Stimulated activated CD4-positive, alpha-beta T cell treated with anti-CD3 and anti-CD28 coated beads, TNF-alpha, amount 100 ng/mL, for 48 hours (primary cell): ENCODE results near the gene OBSL1.
A peak's percentile ranks its signal among the peaks of the same experiment; 100 is the strongest.

Experiments
- DNase-seq, 3 donors: peaks; one replicate each; pipeline ENCODE4 v3.0.0-alpha.2; 2020; ENCODE audit warnings: low read depth in 3 of 3

Gene OBSL1

DNA sequence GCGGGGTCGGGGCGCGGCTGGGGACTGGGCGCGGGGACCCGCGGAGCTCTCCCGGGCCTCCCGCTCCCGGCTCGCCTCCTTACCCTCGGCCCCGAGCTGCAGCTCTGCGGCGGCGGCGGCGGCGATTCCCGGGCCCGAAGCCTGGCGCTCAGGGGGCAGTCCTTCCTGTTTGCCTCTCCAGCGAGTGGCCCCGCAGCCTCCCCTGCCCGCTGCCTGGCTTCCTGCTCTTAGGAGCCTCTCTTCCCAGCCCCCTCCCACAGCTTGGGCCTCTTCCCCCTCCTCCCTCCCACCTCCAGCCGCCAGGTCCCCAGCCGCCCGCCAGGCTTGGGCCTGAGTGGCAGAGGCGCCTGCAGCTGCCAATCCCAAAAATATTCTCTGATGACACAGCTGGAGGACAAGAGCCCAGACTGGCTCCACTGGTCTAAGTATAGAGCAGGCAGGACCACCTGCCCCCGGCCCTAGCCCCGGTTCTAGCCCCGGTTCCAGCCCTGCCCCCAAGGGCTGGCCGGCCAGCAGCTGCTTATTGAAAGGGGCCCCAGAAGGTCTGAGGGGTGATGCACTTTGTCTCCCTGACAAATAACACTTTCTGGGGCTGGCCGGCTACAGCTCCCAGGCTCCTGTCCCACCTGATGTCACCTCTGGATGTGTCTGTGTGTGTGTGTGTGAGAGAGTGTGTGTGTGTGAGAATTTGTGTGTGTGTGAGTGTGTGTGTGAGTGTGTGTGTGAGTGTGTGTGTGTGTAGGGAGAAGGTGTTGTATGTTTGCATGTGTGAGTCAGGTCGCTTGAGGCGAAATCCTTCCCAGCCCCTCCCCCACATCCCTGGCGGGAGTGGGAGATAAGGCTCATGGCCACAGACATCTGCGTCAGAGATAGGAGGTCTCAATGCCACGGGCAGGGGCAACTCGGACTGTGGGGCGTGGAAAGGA is at the start of gene OBSL1:
OBSL1 (minus strand) TSS at position 229 of the 926 bp plus-strand sequence. CDS start 307 bp downstream, outside the sequence.
- DNase-seq: no peak

DNA sequence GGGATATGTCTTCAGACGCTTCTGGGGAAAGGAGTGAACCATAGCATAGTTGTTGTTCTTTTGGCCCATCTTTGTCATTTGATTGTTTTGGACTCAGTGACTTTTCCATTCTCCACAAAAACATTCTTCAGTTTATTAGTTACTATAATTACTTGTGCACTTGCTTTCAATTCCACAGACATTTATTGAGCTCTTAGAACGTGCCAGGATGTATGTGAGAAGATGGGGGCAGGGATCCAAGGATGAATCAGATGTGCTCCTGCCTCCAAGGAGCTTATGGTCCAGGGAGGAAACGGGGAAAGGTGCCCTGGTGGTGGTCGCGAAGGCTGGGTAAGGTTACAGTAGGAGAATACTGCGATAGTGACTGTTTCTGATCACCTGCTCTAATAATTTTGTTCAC is 49.2 kb upstream of the OBSL1 start:
- no peak for DNase-seq

DNA sequence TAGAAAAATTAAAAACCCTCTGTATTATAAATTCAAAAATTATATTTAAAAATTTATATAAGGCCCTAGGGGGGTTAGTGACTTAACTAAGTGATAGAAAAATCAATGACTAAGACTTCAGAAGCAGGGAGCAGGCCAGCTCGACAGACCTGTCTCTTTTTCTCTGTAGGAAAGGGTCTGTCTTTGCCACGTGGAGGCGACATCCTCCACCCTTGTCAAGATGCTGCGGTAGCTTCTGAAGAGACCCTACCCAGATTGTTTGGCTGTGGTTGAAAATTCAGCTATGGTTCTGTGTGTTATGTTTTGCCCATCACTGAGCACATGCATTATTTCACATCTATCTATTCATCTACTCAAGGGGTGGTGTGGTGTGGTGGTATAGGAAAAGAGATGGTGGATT is 47.9 kb upstream of the OBSL1 start:
- no peak for DNase-seq

DNA sequence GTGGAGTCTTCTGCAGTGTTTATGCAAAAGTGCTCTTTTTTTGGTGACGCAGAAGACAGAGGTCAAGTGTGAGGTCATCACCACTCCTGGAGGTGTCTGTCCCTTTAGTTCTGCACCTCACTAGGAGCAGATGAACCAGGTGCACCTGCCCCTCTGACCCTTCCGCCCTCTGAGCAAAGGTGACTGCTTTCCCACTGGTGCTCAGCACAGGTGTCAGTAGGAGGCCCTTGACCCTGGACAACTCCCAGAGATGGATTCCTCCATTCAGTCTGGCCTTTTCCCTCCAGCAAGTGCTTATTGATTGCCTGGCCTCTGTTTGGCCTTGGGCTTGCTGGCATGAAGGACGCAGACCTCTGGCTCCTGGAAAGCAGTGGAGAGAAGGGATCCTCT is 47.4 kb upstream of the OBSL1 start:
- DNase-seq: no peak

GRCh38 chr2:219616550-219616949 is 45.2 kb upstream of the OBSL1 start:
- DNase-seq: no peak

DNA sequence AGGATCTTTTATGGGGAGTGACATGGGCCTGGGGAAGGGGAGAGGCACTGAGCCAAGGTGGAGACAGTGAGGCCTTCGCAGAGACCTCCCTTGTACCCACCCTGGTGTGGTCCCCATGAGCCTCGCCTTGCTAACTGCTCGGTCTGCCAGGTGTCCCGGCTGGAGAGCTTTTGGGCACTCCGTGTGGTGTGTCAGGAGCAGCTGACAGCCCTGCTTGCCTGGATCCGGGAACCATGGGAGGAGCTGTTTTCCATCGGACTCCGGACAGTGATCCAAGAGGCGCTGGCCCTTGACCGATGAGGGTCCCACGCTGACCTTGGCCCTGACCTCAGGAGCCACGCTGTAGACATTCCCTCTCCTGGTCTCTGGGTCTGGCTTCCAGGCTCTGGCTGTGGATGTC is 44.6 kb upstream of the OBSL1 start:
- DNase-seq: no peak

DNA sequence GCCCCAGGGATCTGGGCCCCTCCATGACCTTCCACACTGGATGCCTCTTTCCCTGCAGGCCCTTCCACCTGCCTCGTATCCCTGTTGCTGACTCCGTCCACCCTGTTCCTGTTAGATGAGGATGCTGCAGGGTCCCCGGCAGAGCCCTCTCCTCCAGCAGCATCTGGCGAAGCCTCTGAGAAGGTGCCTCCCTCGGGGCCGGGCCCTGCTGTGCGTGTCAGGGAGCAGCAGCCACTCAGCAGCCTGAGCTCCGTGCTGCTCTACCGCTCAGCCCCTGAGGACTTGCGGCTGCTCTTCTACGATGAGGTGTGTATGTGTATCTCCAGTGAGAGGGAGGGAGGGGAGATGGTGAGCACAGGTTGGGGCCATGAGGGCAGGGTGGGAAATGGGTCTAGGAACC is 43.7 kb upstream of the OBSL1 start:
- DNase-seq: no peak

DNA sequence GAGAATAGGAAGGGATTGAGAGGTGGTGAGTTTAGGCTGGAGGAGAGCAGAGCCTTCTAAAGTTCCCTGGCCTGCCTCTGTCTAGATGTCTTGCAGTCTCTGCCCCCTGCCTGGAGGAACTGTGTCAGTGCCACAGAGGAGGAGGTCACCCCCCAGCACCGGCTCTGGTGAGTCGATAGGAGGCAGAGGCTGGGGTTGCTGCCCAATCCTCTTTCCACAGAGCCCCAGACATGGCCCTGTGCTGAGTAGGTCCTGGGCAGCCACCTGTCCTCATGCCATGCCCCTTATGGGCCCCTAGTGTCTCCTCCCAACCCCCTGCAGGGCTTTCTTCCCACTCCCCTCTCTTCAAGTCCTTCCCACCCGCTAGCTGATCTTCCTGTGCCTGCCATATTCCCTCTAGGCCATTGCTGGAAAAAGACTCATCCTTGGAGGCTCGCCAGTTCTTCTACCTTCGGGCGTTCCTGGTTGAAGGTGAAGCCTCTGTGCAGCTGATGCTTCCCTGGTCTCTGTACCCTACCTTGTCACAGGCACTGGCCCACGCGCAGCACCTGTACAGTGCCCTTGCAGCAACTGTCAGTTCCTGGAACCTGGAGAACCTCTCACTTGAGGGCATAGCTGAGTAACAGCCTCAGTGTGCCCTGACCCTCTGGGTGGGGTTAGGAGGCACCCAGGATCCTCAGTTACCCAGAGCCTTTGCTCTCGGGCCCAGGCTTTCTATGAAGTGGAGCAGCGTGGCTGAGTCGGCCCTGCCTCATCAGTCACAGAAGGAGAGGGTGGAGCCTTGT is 42.9 kb upstream of the OBSL1 start:
- DNase-seq: no peak

DNA sequence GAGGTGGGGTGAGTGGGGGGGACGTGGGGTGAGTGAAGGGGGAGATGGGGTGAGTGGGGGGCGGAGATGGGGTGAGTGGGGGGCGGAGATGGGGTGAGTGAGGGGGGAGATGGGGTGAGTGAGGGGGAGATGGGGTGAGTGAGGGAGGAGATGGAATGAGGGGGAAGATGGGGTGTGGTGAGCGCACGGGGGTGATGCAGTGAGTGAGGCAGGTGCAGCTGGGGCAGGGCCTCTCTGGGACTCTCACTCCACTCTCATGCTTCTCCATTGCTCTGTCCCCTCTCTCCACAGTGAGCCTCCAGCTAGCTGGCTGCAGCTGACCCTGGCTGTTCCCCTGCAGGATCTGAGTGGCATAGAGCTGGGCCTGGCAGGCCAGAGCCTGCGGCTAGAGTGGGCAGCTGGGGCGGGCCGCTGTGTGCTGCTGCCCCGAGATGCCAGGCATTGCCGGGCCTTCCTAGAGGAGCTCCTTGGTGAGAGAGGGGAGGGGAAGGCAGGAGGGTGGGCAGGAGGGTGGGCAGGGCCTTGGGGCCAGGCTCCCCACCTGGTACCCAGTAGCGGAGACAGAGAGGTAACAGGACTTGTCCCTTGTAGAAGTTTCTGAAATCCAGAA is 42.2 kb upstream of the OBSL1 start:
- no peak for DNase-seq

DNA sequence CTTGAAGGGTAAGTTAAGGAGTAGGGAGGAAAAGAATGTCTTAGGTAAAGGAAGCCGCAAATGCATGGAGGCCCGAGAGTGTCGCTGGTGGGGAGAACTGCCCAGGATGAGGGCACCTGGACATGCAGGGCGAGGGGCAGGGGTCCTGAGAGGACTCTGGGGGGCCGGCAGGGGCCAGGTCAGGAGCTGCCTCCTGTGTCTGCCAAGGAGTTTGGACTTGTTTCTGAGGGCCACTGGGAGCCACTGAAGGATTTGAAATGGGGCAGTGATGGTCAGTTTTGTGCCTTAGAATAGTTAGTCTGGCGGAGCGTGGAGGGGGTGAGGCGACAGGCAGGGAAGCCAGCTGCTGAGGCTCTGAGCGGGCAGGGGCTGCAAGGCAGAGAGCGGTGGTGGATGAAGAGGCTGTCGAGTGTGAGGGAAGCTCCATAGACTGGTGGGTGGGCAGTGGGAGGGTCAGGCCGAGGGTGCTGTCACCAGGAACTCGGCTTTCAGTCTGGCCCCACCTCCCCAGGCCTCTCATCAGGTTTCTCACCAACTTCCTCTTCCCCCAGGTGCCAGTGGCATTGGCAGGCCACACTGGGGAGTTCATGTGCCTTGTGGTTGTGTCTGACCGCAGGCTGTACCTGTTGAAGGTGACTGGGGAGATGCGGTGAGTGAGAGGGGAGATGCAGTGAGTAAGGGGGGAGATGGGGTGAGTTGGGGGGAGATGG is 41.4 kb upstream of the OBSL1 start:
- no peak for DNase-seq

GRCh38 chr2:219611866-219612576 is 40.7 kb upstream of the OBSL1 start:
- DNase-seq: no peak

DNA sequence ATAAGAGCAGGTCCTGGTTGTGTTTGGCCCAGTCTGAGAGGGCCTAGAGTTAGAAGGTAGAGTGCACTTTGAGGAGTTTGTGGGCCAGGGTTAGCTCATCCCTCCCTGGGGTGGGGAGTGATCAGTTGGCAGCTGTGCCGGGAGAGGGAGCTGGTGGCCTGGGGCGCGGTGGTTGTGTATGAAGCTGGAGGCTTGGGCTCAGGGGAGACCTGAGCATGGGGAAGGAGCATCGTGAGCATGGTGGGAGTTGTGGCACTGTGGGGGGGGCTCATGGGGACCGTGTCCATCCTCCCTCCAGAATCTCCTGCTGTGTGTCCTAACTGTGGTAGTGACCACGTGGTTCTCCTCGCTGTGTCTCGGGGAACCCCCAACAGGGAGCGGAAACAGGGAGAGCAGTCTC is 40.0 kb upstream of the OBSL1 start:
- no peak for DNase-seq

DNA sequence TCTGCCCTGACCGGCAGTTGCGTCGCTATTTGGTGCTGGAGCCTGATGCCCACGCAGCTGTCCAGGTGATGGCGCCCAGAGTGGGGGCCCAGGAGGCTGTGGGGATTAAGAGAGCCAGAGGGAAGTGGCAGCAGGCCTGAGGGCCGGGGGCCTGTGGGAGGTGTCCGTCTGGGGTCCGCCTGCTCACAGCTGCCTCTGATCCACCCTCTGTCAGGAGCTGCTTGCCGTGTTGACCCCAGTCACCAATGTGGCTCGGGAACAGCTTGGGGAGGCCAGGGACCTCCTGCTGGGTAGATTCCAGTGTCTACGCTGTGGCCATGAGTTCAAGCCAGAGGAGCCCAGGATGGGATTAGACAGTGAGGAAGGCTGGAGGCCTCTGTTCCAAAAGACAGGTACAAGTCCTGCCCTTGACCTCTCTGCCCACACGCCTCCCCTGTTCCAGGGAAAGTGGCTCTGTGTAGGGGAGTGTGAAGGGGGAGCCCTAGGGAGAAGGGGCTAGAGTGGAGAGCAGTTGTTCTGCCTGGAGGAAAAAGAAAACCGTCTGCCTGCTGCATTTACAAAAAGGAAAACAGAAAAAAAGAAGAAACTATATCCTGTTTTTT is 37.9 kb upstream of the OBSL1 start:
- DNase-seq: no peak

GRCh38 chr2:219608399-219608964 is 37.1 kb upstream of the OBSL1 start:
- DNase-seq: no peak

DNA sequence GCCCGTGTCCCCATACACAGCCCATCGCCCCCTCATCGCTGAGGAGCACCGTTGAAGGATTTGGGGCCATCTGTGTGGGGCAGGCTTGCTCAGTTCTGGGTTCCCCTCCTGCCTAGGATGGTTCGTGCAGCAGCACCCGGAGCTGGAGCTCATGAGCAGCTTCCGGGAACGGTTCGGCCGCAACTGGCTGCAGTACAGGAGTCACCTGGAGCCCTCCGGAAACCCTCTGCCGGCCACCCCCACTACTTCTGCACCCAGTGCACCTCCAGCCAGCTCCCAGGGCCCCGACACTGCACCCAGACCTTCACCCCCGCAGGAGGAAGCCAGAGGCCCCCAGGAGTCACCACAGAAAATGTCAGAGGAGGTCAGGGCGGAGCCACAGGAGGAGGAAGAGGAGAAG is 36.6 kb upstream of the OBSL1 start:
- no peak for DNase-seq

- DNase-seq: no peak
These were observed 34.2 kb upstream of the OBSL1 start for GRCh38 chr2:219605607-219605954.

GRCh38 chr2:219603771-219604170 is 32.4 kb upstream of the OBSL1 start:
- DNase-seq: no peak

GRCh38 chr2:219598308-219599078 is 27.2 kb upstream of the OBSL1 start:
- no peak for DNase-seq

DNA sequence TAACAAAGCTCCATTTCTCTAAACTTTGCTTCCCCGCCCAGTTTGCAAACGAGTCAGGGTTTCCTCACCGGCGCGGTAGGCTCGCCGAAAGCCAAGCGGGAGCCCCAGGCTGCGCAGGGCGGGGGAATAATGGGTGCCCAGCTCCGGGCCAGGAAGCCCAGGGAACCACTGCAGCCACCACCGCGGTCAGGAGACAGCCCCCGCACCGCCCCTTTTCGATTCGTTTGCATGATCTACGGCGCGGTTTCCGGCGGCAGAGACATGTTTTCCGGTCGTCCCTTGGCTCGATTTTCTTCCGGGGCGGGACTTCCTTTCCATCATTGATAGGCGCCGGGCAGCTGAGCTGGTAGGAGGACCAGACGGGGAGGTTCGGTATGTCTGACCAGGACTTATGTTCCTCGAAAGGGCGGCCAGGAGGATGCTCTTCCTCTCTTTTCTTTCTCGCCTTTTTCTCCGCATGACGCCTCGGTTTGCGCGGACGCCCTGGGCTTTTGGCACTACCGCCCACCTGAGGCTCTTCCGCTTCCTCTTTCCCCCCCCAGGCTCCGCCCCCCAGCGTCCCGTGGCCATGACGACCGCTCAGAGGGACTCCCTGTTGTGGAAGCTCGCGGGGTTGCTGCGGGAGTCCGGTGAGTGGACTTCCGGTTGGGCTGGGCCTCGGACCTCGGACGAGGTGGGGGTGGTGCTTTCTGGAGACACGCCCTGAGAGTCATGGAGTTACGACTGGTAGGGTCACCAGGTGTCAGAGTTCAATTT is 26.4 kb upstream of the OBSL1 start, which contains the start of gene STK11IP:
STK11IP (plus strand) TSS at position 306 of the 756 bp plus-strand sequence; CDS start at position 569, 263 bp downstream.
- DNase-seq: peak; percentile 82 to 90 (median 86)
